Measurements from ENCODE around the gene CLEC20A.

Gene CLEC20A

GRCh38 chr1:178484698-178485225 is 12.0 kb downstream of the CLEC20A start:
- in situ Hi-C loops (cut with MboI; ENCODE audit: low sequenced_read_pairs): no loop called here

- in situ Hi-C loops (cut with MboI; ENCODE audit: low sequenced_read_pairs): no loop called here
Measured at GRCh38 chr1:178483251-178483957, 13.4 kb downstream of the CLEC20A start.

- in situ Hi-C loops (cut with MboI; ENCODE audit: low sequenced_read_pairs): no loop called here
Measured at GRCh38 chr1:178477841-178478240, 18.9 kb downstream of the CLEC20A start.

GRCh38 chr1:178477373-178477772 is 19.4 kb downstream of the CLEC20A start:
- in situ Hi-C loops (cut with MboI; ENCODE audit: low sequenced_read_pairs): no loop called here

GRCh38 chr1:178472531-178472930 is 24.2 kb downstream of the CLEC20A start:
- in situ Hi-C loops (cut with MboI; ENCODE audit: low sequenced_read_pairs): no loop called here

GRCh38 chr1:178470411-178470960 is 26.3 kb downstream of the CLEC20A start:
- in situ Hi-C loops (cut with MboI; ENCODE audit: low sequenced_read_pairs): no loop called here

- in situ Hi-C loops (cut with MboI; ENCODE audit: low sequenced_read_pairs): no loop called here
Measured at GRCh38 chr1:178467837-178468236, 28.9 kb downstream of the CLEC20A start.

GRCh38 chr1:178465011-178465410 is 31.8 kb downstream of the CLEC20A start:
- in situ Hi-C loops (cut with MboI; ENCODE audit: low sequenced_read_pairs): no loop called here

GRCh38 chr1:178464566-178464965 is 32.2 kb downstream of the CLEC20A start:
- in situ Hi-C loops (cut with MboI; ENCODE audit: low sequenced_read_pairs): no loop called here

- in situ Hi-C loops (cut with MboI; ENCODE audit: low sequenced_read_pairs): no loop called here
Measured at GRCh38 chr1:178464141-178464540, 32.6 kb downstream of the CLEC20A start.

GRCh38 chr1:178461701-178462100 is 35.1 kb downstream of the CLEC20A start:
- in situ Hi-C loops (cut with MboI; ENCODE audit: low sequenced_read_pairs): no loop called here

GRCh38 chr1:178461104-178461503 is 35.7 kb downstream of the CLEC20A start:
- in situ Hi-C loops (cut with MboI; ENCODE audit: low sequenced_read_pairs): no loop called here

GRCh38 chr1:178458203-178458602 is 38.6 kb downstream of the CLEC20A start:
- in situ Hi-C loops (cut with MboI; ENCODE audit: low sequenced_read_pairs): no loop called here

- in situ Hi-C loops (cut with MboI; ENCODE audit: low sequenced_read_pairs): no loop called here
Measured at GRCh38 chr1:178457651-178458050, 39.1 kb downstream of the CLEC20A start.

- in situ Hi-C loops (cut with MboI; ENCODE audit: low sequenced_read_pairs): no loop called here
Measured at GRCh38 chr1:178456472-178456871, 40.3 kb downstream of the CLEC20A start.

GRCh38 chr1:178452013-178452412 is 44.8 kb downstream of the CLEC20A start:
- in situ Hi-C loops (cut with MboI; ENCODE audit: low sequenced_read_pairs): no loop called here

GRCh38 chr1:178451529-178451928 is 45.2 kb downstream of the CLEC20A start:
- in situ Hi-C loops (cut with MboI; ENCODE audit: low sequenced_read_pairs): no loop called here

GRCh38 chr1:178450871-178451270 is 45.9 kb downstream of the CLEC20A start:
- in situ Hi-C loops (cut with MboI; ENCODE audit: low sequenced_read_pairs): no loop called here

GRCh38 chr1:178442925-178443324 is 53.8 kb downstream of the CLEC20A start:
- in situ Hi-C loops (cut with MboI; ENCODE audit: low sequenced_read_pairs): no loop called here

- in situ Hi-C loops (cut with MboI; ENCODE audit: low sequenced_read_pairs): no loop called here
Measured at GRCh38 chr1:178438432-178438831, 58.3 kb downstream of the CLEC20A start.

- in situ Hi-C loops (cut with MboI; ENCODE audit: low sequenced_read_pairs): no loop called here
Measured at GRCh38 chr1:178436899-178437298, 59.9 kb downstream of the CLEC20A start.

GRCh38 chr1:178434899-178435435 is 61.8 kb downstream of the CLEC20A start:
- in situ Hi-C loops (cut with MboI; ENCODE audit: low sequenced_read_pairs): no loop called here
